Colonic mucosa (tissue), 4 donors: ENCODE results near the gene GRK4. TPM values are rescaled to one million over a fixed set of nuclear protein-coding genes. Genes with fewer than 3 reads are reported as not detected.

Experiments
- DNase-seq: peaks from one replicate; pipeline ENCODE4 v3.0.0-alpha.2; 2020
- H3K27ac ChIP-seq: fragments of 200-600 bp; one replicate; pipeline ENCODE4 v1.8.0; 2021
- H3K27me3 ChIP-seq: fragments of 200-600 bp; one replicate; pipeline ENCODE4 v1.8.0; 2021
- H3K36me3 ChIP-seq: fragments of 200-600 bp; one replicate; pipeline ENCODE4 v1.8.0; 2021
- H3K4me1 ChIP-seq: fragments of 200-600 bp; one replicate; pipeline ENCODE4 v1.8.0; 2021; ENCODE audit warnings: mild to moderate bottlenecking
- H3K4me3 ChIP-seq: fragments of 200-600 bp; one replicate; pipeline ENCODE4 v1.8.0; 2021
- H3K9ac ChIP-seq, 2 donors: one replicate each; pipeline ENCODE4 v1.7.0; 2013; ENCODE audit warnings: control low read depth in 2 of 2, low read depth in 2 of 2, low read length in 2 of 2
- H3K9me3 ChIP-seq: fragments of 200-600 bp; one replicate; pipeline ENCODE4 v1.8.0; 2021
- CTCF ChIP-seq: fragments of 200-600 bp; IDR thresholded peaks from one replicate; pipeline ENCODE4 v1.8.0; 2022; ENCODE audit warnings: antibody characterized with exemption, mild to moderate bottlenecking
- intact Hi-C: fragments of 100-400 bp; cut with DNase I; formaldehyde crosslinking; loops from one replicate; pipeline ENCODE4 v1.14.1; 2022
- total RNA-seq, 2 donors: library from RNA; stranded (reverse); fragmentation: NEBNext Ultra II Directional in 1 of 2; extraction: Animal tissue kit (Norgen Biotek cat#: 25700) in 1 of 2; gene quantifications; one replicate each; pipeline ENCODE4 v1.2.1, GENCODE V29; 2021
- donor health status: healthy.
- donor health status: DM: no; HTN: no; CAD: no.
- donor health status: DM: no; HTN: no; CAD: no.

The GRK4 gene
- total RNA-seq, 2 donors from 2014 or later, result 0.77 to 1.7 TPM

- Histone ChIP-seq H3K9me3 (no peaks in the 10 kb centered on the region), H3K36me3 (no peaks in the 10 kb centered on the region), H3K27ac (peak overlapping the region; percentile 79), H3K27me3 (no peaks in the 10 kb centered on the region), H3K4me3 (peak overlapping the region; percentile 94), H3K9ac (peak overlapping the region; percentile 58 to 64), H3K4me1 (peaks cover 17% of the 10 kb centered on the region)
- DNase-seq, result no peak
- TF ChIP-seq CTCF, result no peak
- intact Hi-C loops, result loop anchor here (5.0 to 10.0 kb wide), 2 partner anchors 88 to 171 kb away; partner anchors contain the start of gene ADD1
Observed at GRCh38 chr4:2932951-2933565, 30.3 kb upstream of the GRK4 start.

DNA sequence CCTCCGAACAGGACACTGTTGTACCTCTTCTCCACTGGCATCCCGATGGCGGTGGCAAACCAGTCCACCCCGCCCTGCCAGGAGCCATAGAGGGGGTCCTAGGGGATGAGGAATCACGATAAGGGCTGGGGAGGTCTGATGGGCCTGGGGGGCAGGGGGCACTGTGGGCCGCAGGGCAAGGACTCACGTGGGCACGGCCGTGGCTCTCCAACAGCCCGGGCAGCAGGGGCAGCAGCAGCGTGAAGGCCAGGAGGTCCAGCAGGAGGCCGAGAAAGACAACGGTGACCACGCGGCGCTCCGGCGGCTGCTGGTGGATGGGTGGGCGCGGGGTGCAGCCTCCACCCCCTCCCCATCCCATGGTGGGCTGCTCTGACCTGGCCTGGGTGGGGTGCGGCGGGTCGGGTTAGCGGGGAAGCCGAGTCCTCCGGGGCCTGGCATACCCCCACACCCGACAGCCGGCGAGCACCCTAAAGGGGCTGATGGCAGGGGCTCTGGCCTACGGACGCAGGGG, 29.8 kb upstream of the GRK4 start:
- peak overlapping the region; percentile 94 for H3K4me3 ChIP-seq
- H3K9ac ChIP-seq, result peak overlapping the region; percentile 58 to 64
- intact Hi-C loops, result loop anchor here (5.0 to 10.0 kb wide), 2 partner anchors 89 to 171 kb away; partner anchors contain the start of gene ADD1
- H3K9me3 ChIP-seq, result no peaks in the 10 kb centered on the region
- peak overlapping the region; percentile 79 for H3K27ac ChIP-seq
- peaks cover 17% of the 10 kb centered on the region for H3K4me1 ChIP-seq
- no peak for TF ChIP-seq CTCF
- peak; percentile 34 for DNase-seq
- no peaks in the 10 kb centered on the region for H3K27me3 ChIP-seq
- H3K36me3 ChIP-seq, result peaks cover 3% of the 10 kb centered on the region

GRCh38 chr4:2934077-2934812, 29.1 kb upstream of the GRK4 start:
- intact Hi-C loops, result loop anchor here (5.0 to 10.0 kb wide), 2 partner anchors 89 to 172 kb away; partner anchors contain the start of gene ADD1
- H3K27ac ChIP-seq, result peak overlapping the region; percentile 79
- peak overlapping the region; percentile 58 to 64 for H3K9ac ChIP-seq
- H3K27me3 ChIP-seq, result no peaks in the 10 kb centered on the region
- peak; percentile 58 for DNase-seq
- peak overlapping the region; percentile 94 for H3K4me3 ChIP-seq
- peaks cover 17% of the 10 kb centered on the region for H3K4me1 ChIP-seq
- no peaks in the 10 kb centered on the region for H3K9me3 ChIP-seq
- H3K36me3 ChIP-seq, result peaks cover 3% of the 10 kb centered on the region
- TF ChIP-seq CTCF, result no peak

DNA sequence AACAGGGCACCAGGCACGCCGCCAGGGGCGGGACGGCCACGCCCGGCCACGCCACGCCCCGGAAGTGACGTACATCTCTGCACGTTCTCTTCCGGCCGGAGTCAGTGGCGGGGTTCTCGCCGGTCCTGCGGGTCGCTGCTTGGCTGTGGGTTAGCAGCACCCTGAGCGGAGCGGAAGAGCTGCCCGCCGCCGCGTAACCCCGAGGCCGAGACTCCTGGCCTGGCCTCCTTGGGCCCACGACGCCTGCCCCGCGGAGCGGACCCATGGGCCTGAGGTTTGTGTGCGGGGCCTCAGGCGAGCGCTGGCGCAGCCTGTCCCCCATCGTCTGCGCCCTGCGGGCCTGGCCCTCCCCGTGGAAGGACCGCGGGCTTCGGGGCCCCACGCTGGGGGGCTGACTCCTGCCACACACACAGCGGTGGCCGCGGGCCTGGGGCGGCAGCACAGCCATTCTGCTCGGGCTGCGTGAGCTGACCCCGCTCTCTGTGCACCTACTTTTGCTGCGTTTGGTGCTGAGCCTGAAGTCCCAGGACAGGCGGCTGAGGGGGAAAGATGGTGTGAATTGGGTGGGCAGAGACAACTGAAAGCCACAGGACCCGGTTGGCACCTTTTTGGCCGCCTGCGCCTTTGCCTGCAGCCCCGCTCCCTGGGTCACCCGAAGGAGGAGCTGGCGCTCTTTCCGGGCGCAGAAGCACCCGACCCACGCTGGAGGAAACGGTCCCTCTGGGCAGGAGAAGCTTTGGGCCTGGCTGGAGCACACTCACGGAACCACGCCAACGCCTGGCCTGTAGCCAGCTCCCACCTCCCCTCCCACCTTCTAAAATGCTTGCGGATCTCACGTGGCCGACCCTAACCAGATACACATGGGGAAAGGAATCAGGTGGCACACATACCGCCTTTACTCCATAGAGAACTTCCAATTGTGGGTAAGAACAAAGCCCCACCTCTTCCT, 28.3 kb upstream of the GRK4 start:
- Histone ChIP-seq H3K9me3 (no peaks in the 10 kb centered on the region), H3K4me1 (peaks cover 17% of the 10 kb centered on the region), H3K27ac (peak overlapping the region; percentile 79), H3K27me3 (no peaks in the 10 kb centered on the region), H3K36me3 (peaks cover 10% of the 10 kb centered on the region), H3K4me3 (peak overlapping the region; percentile 94), H3K9ac (peak overlapping the region; percentile 93 to 98)
- no peak for TF ChIP-seq CTCF
- intact Hi-C loops, result loop anchor here (5.0 to 10.0 kb wide), 2 partner anchors 90 to 173 kb away; partner anchors contain the start of gene ADD1
- peak; percentile 98 for DNase-seq
